ENCODE results near the gene UBAC1.
A peak's percentile ranks its signal among the peaks of the same experiment; 100 is the strongest.

Gene UBAC1

GRCh38 chr9:135978642-135979546, 17.7 kb upstream of the UBAC1 start:
- TF ChIP-seq CTCF (conservative IDR thresholded peaks at IDR 0.05; ENCODE audit: low read depth, low read length), result no peak
- DNase-seq (ENCODE audit: low read depth), result no peak
- no peak overlapping the region for H3K4me3 ChIP-seq (ENCODE audit: low read depth, low read length)

GRCh38 chr9:135976944-135977343, 15.8 kb upstream of the UBAC1 start:
- no peak overlapping the region for H3K4me3 ChIP-seq (ENCODE audit: low read depth, low read length)
- no peak for TF ChIP-seq CTCF (conservative IDR thresholded peaks at IDR 0.05; ENCODE audit: low read depth, low read length)
- no peak for DNase-seq (ENCODE audit: low read depth)

DNA sequence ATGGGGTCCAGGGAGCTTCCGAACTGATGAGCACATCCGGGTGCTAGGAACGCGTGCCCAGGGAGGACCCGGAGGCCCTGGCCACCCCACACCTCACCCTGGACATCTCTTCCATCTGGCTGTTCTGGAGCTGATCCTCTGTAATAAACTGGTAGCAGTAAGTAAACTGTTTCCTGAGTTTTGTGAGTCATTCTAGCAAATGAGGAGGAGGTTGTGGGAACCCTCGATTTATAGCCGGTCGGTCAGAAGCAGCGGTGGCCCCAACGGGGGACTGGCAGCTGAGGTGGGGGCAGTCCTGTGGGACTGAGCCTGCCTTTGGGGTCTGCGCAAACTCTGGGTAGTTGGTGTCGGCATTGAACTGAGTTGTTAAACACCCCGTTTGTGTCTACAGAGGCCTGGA, 15.4 kb upstream of the UBAC1 start:
- H3K4me3 ChIP-seq (ENCODE audit: low read depth, low read length), result no peak overlapping the region
- DNase-seq (ENCODE audit: low read depth), result no peak
- TF ChIP-seq CTCF (conservative IDR thresholded peaks at IDR 0.05; ENCODE audit: low read depth, low read length), result no peak

DNA sequence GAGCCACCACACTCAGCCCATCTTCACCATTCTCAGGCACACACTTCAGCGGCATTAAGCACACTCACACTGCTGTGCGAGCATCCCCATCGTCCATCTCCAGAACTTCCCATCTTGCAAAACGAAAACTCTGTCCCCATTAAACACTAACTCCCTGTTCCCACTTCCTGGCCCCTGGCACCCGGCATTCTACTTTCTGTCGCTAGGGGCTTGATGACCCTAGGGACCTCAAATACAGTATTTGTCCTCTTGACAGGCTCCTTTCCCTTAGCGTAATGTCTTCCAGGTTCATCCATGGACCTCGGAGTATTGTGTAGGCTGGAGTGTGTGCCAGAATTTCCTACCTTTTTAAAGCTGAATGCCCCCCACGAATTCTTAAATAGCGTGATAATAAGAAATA, 14.7 kb upstream of the UBAC1 start:
- TF ChIP-seq CTCF (conservative IDR thresholded peaks at IDR 0.05; ENCODE audit: low read depth, low read length), result no peak
- no peak for DNase-seq (ENCODE audit: low read depth)
- H3K4me3 ChIP-seq (ENCODE audit: low read depth, low read length), result no peak overlapping the region

DNA sequence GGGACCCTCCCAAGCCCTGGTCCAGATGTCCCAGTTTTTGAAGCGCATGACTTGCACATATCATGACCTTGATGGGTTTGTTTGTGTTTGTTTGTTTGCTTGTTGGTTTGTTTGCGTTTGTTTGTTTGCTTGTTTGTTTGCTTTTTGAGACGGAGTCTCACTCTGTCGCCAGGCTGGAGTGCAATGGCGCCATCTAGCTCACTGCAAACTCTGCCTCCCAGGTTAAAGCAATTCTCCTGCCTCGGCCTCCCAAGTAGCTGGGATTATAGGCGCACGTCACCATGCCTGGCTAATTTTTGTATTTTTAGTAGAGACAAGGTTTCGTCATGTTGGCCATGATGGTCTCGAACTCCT, 13.0 kb upstream of the UBAC1 start:
- H3K4me3 ChIP-seq (ENCODE audit: low read depth, low read length), result no peak overlapping the region
- peak; percentile 19 for TF ChIP-seq CTCF (conservative IDR thresholded peaks at IDR 0.05; ENCODE audit: low read depth, low read length)
- no peak for DNase-seq (ENCODE audit: low read depth)

DNA sequence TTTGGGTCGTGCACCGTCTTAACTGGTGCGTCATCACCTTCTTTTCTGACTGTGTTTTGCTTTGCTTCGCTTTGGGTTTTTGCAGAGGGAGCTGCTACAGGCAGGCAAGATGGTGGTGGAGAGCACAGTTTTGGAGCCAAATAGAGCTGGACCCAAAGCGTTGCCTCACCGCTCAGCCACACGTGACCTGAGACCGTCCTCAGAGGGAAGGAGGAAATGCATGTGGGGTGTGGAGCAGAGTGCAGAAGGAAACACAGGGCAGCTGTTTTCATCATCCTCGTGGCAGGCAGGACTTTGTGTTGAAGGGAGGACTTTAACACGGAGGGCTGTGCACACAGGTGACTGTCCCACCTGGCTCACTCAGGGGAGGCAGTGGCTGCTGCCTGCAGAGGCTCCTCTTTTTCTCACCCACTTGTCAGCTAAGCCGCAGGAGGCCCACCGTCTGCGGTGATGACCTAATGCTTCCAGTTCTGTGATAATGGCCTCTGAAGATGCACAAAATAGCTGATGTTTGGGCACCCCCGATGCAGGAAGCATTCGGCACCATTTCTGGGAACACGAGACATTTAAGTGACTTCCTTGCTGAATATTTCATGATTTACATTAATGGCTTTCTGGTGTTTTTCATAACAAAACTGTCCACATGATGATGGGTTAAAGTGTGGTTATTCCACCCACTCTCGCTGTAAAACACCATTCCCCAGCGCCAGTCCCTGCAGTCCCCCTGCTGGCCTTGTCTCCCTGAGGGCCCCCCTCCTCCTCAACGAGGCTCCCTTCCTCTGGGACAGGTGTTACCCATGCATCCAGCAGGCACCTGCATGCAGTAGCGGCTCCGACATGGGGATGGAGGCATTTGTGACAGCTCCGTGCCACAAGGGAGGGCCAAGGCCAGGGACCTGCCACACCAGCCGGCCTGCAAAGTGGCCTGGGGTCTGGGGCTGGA, 12.4 kb upstream of the UBAC1 start:
- H3K4me3 ChIP-seq (ENCODE audit: low read depth, low read length), result no peak overlapping the region
- TF ChIP-seq CTCF (conservative IDR thresholded peaks at IDR 0.05; ENCODE audit: low read depth, low read length), result no peak
- no peak for DNase-seq (ENCODE audit: low read depth)

Measured in choroid plexus epithelial cell (primary cell).